GM23338 (cell line): Measurements from ENCODE around the gene BRSK2. TPM values are rescaled to one million over a fixed set of nuclear protein-coding genes. Genes with fewer than 3 reads are reported as not detected.

Experiments used
- ATAC-seq: fragments of 200-7000 bp; cut with Tn5 transposase; 3 replicates; pipeline ENCODE4 v1.9.1; 2020
- DNase-seq: peaks from one replicate; pipeline ENCODE4 v3.0.0-alpha.2; 2015; ENCODE audit warnings: low spot score
- H2AFZ ChIP-seq: fragments of 200-600 bp; sonication (generic); 2 replicates; pipeline ENCODE4 v1.8.0; 2016; ENCODE audit warnings: antibody characterized with exemption, mild to moderate bottlenecking, moderate library complexity
- H3F3A ChIP-seq: fragments of 200-600 bp; sonication (generic); replicated peaks from 2 replicates; pipeline ENCODE4 v1.8.0; 2017; ENCODE audit warnings: antibody characterized with exemption, mixed run types, low read depth
- H3K27ac ChIP-seq: fragments of 200-600 bp; sonication (generic); 2 replicates; pipeline ENCODE4 v1.6.1; 2016; ENCODE audit warnings: low read depth
- H3K27me3 ChIP-seq: fragments of 200-600 bp; sonication (generic); 2 replicates; pipeline ENCODE4 v1.8.0; 2016; ENCODE audit warnings: mild to moderate bottlenecking, mixed run types, moderate library complexity; ENCODE audit not compliant: insufficient read depth
- H3K36me3 ChIP-seq: fragments of 200-600 bp; sonication (generic); 2 replicates; pipeline ENCODE4 v1.8.0; 2016; ENCODE audit warnings: mild to moderate bottlenecking; ENCODE audit not compliant: insufficient read depth
- H3K4me1 ChIP-seq: fragments of 200-600 bp; sonication (generic); 2 replicates; pipeline ENCODE4 v1.8.0; 2016; ENCODE audit warnings: mild to moderate bottlenecking, moderate library complexity; ENCODE audit not compliant: insufficient read depth
- H3K4me2 ChIP-seq: fragments of 200-600 bp; sonication (generic); 2 replicates; pipeline ENCODE4 v1.7.1; 2017; ENCODE audit warnings: mixed run types
- H3K4me3 ChIP-seq: fragments of 200-600 bp; sonication (generic); 2 replicates; pipeline ENCODE4 v1.6.1; 2016; ENCODE audit warnings: mixed run types
- H3K79me2 ChIP-seq: fragments of 200-600 bp; sonication (generic); replicated peaks from 2 replicates; pipeline ENCODE4 v1.8.0; 2017; ENCODE audit warnings: mild to moderate bottlenecking; ENCODE audit not compliant: insufficient read depth
- H3K9me2 ChIP-seq: fragments of 200-600 bp; sonication (generic); 2 replicates; pipeline ENCODE4 v1.8.0; 2017; ENCODE audit not compliant: insufficient read depth
- H4K20me1 ChIP-seq: fragments of 200-600 bp; sonication (generic); replicated peaks from 2 replicates; pipeline ENCODE4 v1.8.0; 2017; ENCODE audit warnings: mild to moderate bottlenecking; ENCODE audit not compliant: insufficient read depth
- H3K27ac Mint-ChIP-seq: 2 replicates; pipeline ENCODE4 v1.8.0; 2020; ENCODE audit warnings: inconsistent platforms, mild to moderate bottlenecking, moderate library complexity, mixed read lengths
- H3K27me3 Mint-ChIP-seq: 3 replicates; pipeline ENCODE4 v1.8.0; 2022; ENCODE audit warnings: low read depth, mild to moderate bottlenecking, moderate library complexity, mixed read lengths, inconsistent platforms; ENCODE audit not compliant: insufficient read depth, poor library complexity
- H3K36me3 Mint-ChIP-seq: 3 replicates; pipeline ENCODE4 v1.8.0; 2021; ENCODE audit warnings: low read depth, mild to moderate bottlenecking, inconsistent platforms, moderate library complexity, mixed read lengths
- H3K4me1 Mint-ChIP-seq: 3 replicates; pipeline ENCODE4 v1.8.0; 2020; ENCODE audit warnings: mild to moderate bottlenecking, inconsistent platforms, mixed read lengths
- H3K4me3 Mint-ChIP-seq: 3 replicates; pipeline ENCODE4 v1.8.0; 2021; ENCODE audit warnings: moderate library complexity, mild to moderate bottlenecking, inconsistent platforms, mixed read lengths
- H3K9me3 Mint-ChIP-seq: 3 replicates; pipeline ENCODE4 v1.8.0; 2020; ENCODE audit warnings: moderate library complexity, mild to moderate bottlenecking, inconsistent platforms, mixed read lengths
- CREB1 ChIP-seq: fragments of 250-450 bp; sonication (Bioruptor Pico); IDR thresholded peaks from 2 replicates; pipeline ENCODE4 v1.5.0; 2020; ENCODE audit warnings: low read depth, mild to moderate bottlenecking, moderate library complexity
- ETS1 ChIP-seq: IDR thresholded peaks from 2 replicates; pipeline ENCODE4 v1.6.1; 2016; ENCODE audit warnings: antibody characterized with exemption
- EZH2 ChIP-seq: fragments of 200-600 bp; sonication (generic); IDR thresholded peaks from one replicate; pipeline ENCODE4 v1.8.0; 2017; ENCODE audit warnings: antibody characterized with exemption, mild to moderate bottlenecking, low read depth; ENCODE audit not compliant: unreplicated experiment
- EZH2phosphoT487 ChIP-seq: fragments of 200-600 bp; sonication (generic); IDR thresholded peaks from one replicate; pipeline ENCODE4 v1.8.1; 2018; ENCODE audit warnings: antibody characterized with exemption; ENCODE audit not compliant: unreplicated experiment
- JUNB ChIP-seq: IDR thresholded peaks from one replicate; pipeline ENCODE4 v1.6.1; 2016; ENCODE audit warnings: antibody characterized with exemption; ENCODE audit not compliant: unreplicated experiment
- ZNF114 ChIP-seq: fragments of 250-450 bp; sonication (Bioruptor Pico); IDR thresholded peaks from 2 replicates; pipeline ENCODE4 v1.5.0; 2020; ENCODE audit warnings: mild to moderate bottlenecking, moderate library complexity
- polyA plus RNA-seq: library from polyadenylated mRNA; unstranded; fragments of >200 nt; fragmentation: Nextera tagmentation; extraction: Ambion mirVana; gene quantifications from 2 replicates; pipeline ENCODE4 v1.2.1, GENCODE V29; 2016
- total RNA-seq: library from RNA; depleted of rRNA; stranded (reverse); fragments of >200 nt; shearing (Covaris generic); gene quantifications from 2 replicates; pipeline ENCODE4 v1.2.3, GENCODE V29; 2014; rRNA removed

BRSK2 gene
- total and polyA plus RNA-seq, 2 experiments from 2014 or later = 7.2 to 20.3 TPM

- Histone ChIP-seq H3K36me3 (no peaks in the 10 kb centered on the region), H4K20me1 (peaks cover 5% of the 10 kb centered on the region; the same call in 1 of the 2 replicates), H2AFZ (no peak overlapping the region), H3K27ac (0 out of 2 replicates have a peak overlapping the region, but pooled peaks have one; percentile 14), H3K4me1 (peaks cover 14% of the 10 kb centered on the region), H3K27me3 (no peaks in the 10 kb centered on the region), H3K79me2 (peaks cover 32% of the 10 kb centered on the region), H3K4me3 (no peak overlapping the region), H3K4me2 (no peak overlapping the region), H3F3A (peaks cover 5% of the 10 kb centered on the region; the same call in 1 of the 2 replicates), H3K9me2 (no peaks in the 10 kb centered on the region)
- Mint-ChIP-seq H3K36me3 (no peaks in the 10 kb centered on the region; the same call in 2 of the 3 replicates), H3K27me3 (peaks cover 23% of the 10 kb centered on the region), H3K9me3 (no peaks in the 10 kb centered on the region), H3K4me3 (no peak overlapping the region), H3K27ac (no peak overlapping the region), H3K4me1 (peaks cover 41% of the 10 kb centered on the region)
- ATAC-seq (no peak), DNase-seq (no peak)
- TF ChIP-seq ZNF114 (CRISPR knock-in tag) = no peak
- no peak for TF ChIP-seq ETS1
- no peak for TF ChIP-seq CREB1 (CRISPR knock-in tag)
- TF ChIP-seq EZH2 = no peak
- no peak for TF ChIP-seq EZH2phosphoT487
- TF ChIP-seq JUNB = no peak
Measured at GRCh38 chr11:1510928-1511327, 121.2 kb downstream of the BRSK2 start.

GRCh38 chr11:1511937-1512496 is 122.3 kb downstream of the BRSK2 start:
- Histone ChIP-seq H3K79me2 (peaks cover 23% of the 10 kb centered on the region), H3K9me2 (no peaks in the 10 kb centered on the region), H2AFZ (no peak overlapping the region), H4K20me1 (peaks cover 5% of the 10 kb centered on the region; the same call in 1 of the 2 replicates), H3K4me2 (no peak overlapping the region), H3K27me3 (no peaks in the 10 kb centered on the region), H3K4me1 (peaks cover 14% of the 10 kb centered on the region), H3K4me3 (no peak overlapping the region), H3K27ac (no peak overlapping the region), H3F3A (peaks cover 5% of the 10 kb centered on the region; the same call in 1 of the 2 replicates), H3K36me3 (no peaks in the 10 kb centered on the region)
- TF ChIP-seq JUNB = no peak
- TF ChIP-seq CREB1 (CRISPR knock-in tag) = no peak
- no peak overlapping the region for H3K4me3 Mint-ChIP-seq
- no peak for DNase-seq
- H3K4me1 Mint-ChIP-seq = peaks cover 41% of the 10 kb centered on the region
- no peaks in the 10 kb centered on the region; the same call in 2 of the 3 replicates for H3K36me3 Mint-ChIP-seq
- ATAC-seq = no peak
- no peaks in the 10 kb centered on the region for H3K9me3 Mint-ChIP-seq
- H3K27ac Mint-ChIP-seq = no peak overlapping the region
- peaks cover 19% of the 10 kb centered on the region for H3K27me3 Mint-ChIP-seq

Other genes starting within 250 kb of the BRSK2 start
- gene MUC5AC, start 232.0 kb upstream of the BRSK2 start, total RNA-seq = not detected in 2 replicates
- not detected in 2 replicates for gene MUC5AC, start 232.0 kb upstream of the BRSK2 start, polyA plus RNA-seq
- 0.90 TPM in 1 of 2 replicates, not detected in the other for gene MUC5B, start 166.9 kb upstream of the BRSK2 start, total RNA-seq
- 0.05 and 0.18 TPM in 2 replicates for gene MUC5B, start 166.9 kb upstream of the BRSK2 start, polyA plus RNA-seq
- 11.7 and 18.0 TPM in 2 replicates for gene TOLLIP, start 80.3 kb upstream of the BRSK2 start, total RNA-seq
- 9.7 and 13.5 TPM in 2 replicates for gene TOLLIP, start 80.3 kb upstream of the BRSK2 start, polyA plus RNA-seq
- gene MOB2, start 96.8 kb downstream of the BRSK2 start, total RNA-seq = 19.7 and 24.9 TPM in 2 replicates
- gene MOB2, start 96.8 kb downstream of the BRSK2 start, polyA plus RNA-seq = 7.7 and 10.1 TPM in 2 replicates
- 1.1 and 3.3 TPM in 2 replicates for gene DUSP8, start 182.3 kb downstream of the BRSK2 start, total RNA-seq
- 1.1 TPM in 2 replicates for gene DUSP8, start 182.3 kb downstream of the BRSK2 start, polyA plus RNA-seq
- gene KRTAP5-1, start 195.3 kb downstream of the BRSK2 start, total RNA-seq = not detected in 2 replicates
- not detected in 2 replicates for gene KRTAP5-1, start 195.3 kb downstream of the BRSK2 start, polyA plus RNA-seq
- gene KRTAP5-2, start 208.4 kb downstream of the BRSK2 start, total RNA-seq = not detected in 2 replicates
- gene KRTAP5-2, start 208.4 kb downstream of the BRSK2 start, polyA plus RNA-seq = not detected in 2 replicates
- gene KRTAP5-3, start 218.5 kb downstream of the BRSK2 start, total RNA-seq = not detected in 2 replicates
- gene KRTAP5-3, start 218.5 kb downstream of the BRSK2 start, polyA plus RNA-seq = not detected in 2 replicates
- gene KRTAP5-4, start 232.2 kb downstream of the BRSK2 start, total RNA-seq = not detected in 2 replicates
- gene KRTAP5-4, start 232.2 kb downstream of the BRSK2 start, polyA plus RNA-seq = not detected in 2 replicates
- gene KRTAP5-5, start 239.8 kb downstream of the BRSK2 start, total RNA-seq = not detected in 2 replicates
- not detected in 2 replicates for gene KRTAP5-5, start 239.8 kb downstream of the BRSK2 start, polyA plus RNA-seq